H1 (cell line): ENCODE data around the gene PSMC4. TPM values are rescaled to one million over a fixed set of nuclear protein-coding genes. Genes with fewer than 3 reads are reported as not detected.

Source experiments
- CTCF ChIA-PET: fragments of 300-600 bp; sonication (Branson Sonifier 250); formaldehyde crosslinking; loops from one replicate; lab custom pipeline; 2021; ENCODE audit not compliant: partially characterized antibody; lab: Charles Lee
- POLR2A ChIA-PET: fragments of 300-600 bp; sonication (Branson Sonifier 250); formaldehyde crosslinking; loops from one replicate; lab custom pipeline; 2021; ENCODE audit warnings: inconsistent platforms; ENCODE audit not compliant: partially characterized antibody; lab: Charles Lee
- DNase-seq, 2 experiments: peaks; one replicate each; pipeline versions ENCODE4 v3.0.0 to v3.0.0-alpha.2; 2010 to 2022; ENCODE audit warnings: low spot score in 2 of 2, low read depth in 1 of 2, mixed read lengths in 1 of 2
- FAIRE-seq: peaks from 2 replicates; lab custom pipeline; 2011; peaks lifted over from hg19 to GRCh38; lab: Jason Lieb, UNC
- H2AFZ ChIP-seq: 2 replicates; pipeline ENCODE4 v1.8.1; 2012; ENCODE audit warnings: low read length, inconsistent platforms
- H2AK5ac ChIP-seq: 2 replicates; pipeline ENCODE4 v1.6.1; 2013; ENCODE audit warnings: low read depth, low read length
- H2BK120ac ChIP-seq: replicated peaks from 2 replicates; pipeline ENCODE3; 2013; ENCODE audit warnings: low read depth, low read length, inconsistent platforms
- H2BK12ac ChIP-seq: 2 replicates; pipeline ENCODE4 v1.6.1; 2013; ENCODE audit warnings: low read depth, low read length
- H2BK15ac ChIP-seq: 2 replicates; pipeline ENCODE4 v1.6.1; 2013; ENCODE audit warnings: low read length
- H2BK20ac ChIP-seq: 2 replicates; pipeline ENCODE4 v1.6.1; 2013; ENCODE audit warnings: low read length
- H2BK5ac ChIP-seq: 2 replicates; pipeline ENCODE4 v1.6.1; 2013; ENCODE audit warnings: low read depth, low read length
- H3K14ac ChIP-seq: 2 replicates; pipeline ENCODE4 v1.6.1; 2013; ENCODE audit warnings: inconsistent platforms; ENCODE audit not compliant: insufficient read length
- H3K18ac ChIP-seq: 2 replicates; pipeline ENCODE4 v1.6.1; 2013; ENCODE audit warnings: low read length; ENCODE audit errors: extremely low read depth
- H3K23ac ChIP-seq: 2 replicates; pipeline ENCODE4 v1.6.1; 2013; ENCODE audit warnings: inconsistent platforms; ENCODE audit not compliant: insufficient read length
- H3K23me2 ChIP-seq: 2 replicates; pipeline ENCODE4 v1.6.1; 2013; ENCODE audit warnings: low read depth, low read length
- H3K27ac ChIP-seq: 2 replicates; pipeline ENCODE4 v1.6.1; 2011; ENCODE audit warnings: low read depth, low read length, inconsistent platforms
- H3K27me3 ChIP-seq, 4 experiments: replicated peaks in 1 of 4; 1 replicate in 1 of 4; 2 replicates in 3 of 4; pipeline versions ENCODE4 v1.6.1 to v1.8.1; 2011 to 2013; ENCODE audit warnings: low read length in 3 of 4, mild to moderate bottlenecking in 3 of 4, inconsistent platforms in 2 of 4, mixed read lengths in 2 of 4, moderate library complexity in 1 of 4; ENCODE audit not compliant: control insufficient read depth in 3 of 4, insufficient read depth in 3 of 4; ENCODE audit errors: extremely low read depth in 1 of 4
- H3K36me3 ChIP-seq, 4 experiments: 2 replicates each; pipeline versions ENCODE4 v1.6.1 to v1.8.1; 2011 to 2013; ENCODE audit warnings: mild to moderate bottlenecking in 4 of 4, low read length in 3 of 4, moderate library complexity in 2 of 4, control low read depth in 1 of 4, inconsistent platforms in 1 of 4; ENCODE audit not compliant: insufficient read depth in 4 of 4, control insufficient read depth in 2 of 4
- H3K4ac ChIP-seq: replicated peaks from 2 replicates; pipeline ENCODE3; 2013; ENCODE audit warnings: low read length, low read depth, mixed read lengths, inconsistent platforms; ENCODE audit not compliant: insufficient read length
- H3K4me1 ChIP-seq, 4 experiments: replicated peaks in 1 of 4; 1 replicate in 1 of 4; 2 replicates in 3 of 4; pipeline versions ENCODE4 v1.6.1 to v1.8.1; 2011 to 2013; ENCODE audit warnings: low read length in 3 of 4, inconsistent platforms in 2 of 4, mixed read lengths in 1 of 4; ENCODE audit not compliant: insufficient read depth in 4 of 4, control insufficient read depth in 3 of 4
- H3K4me2 ChIP-seq, 2 experiments: 2 replicates each; pipeline versions ENCODE4 v1.6.1 to v1.8.1; 2011 to 2013; ENCODE audit warnings: low read depth in 2 of 2, low read length in 2 of 2, control low read depth in 1 of 2, inconsistent platforms in 1 of 2, mild to moderate bottlenecking in 1 of 2; ENCODE audit not compliant: insufficient read depth in 1 of 2
- H3K4me3 ChIP-seq, 4 experiments: fragments of 200-600, 300-600 bp in 1 of 4; sonication (generic), shearing (Covaris generic), sonication (Bioruptor Twin) in 1 of 4; 2 replicates each; pipeline versions ENCODE4 v1.5.1 to v1.8.1; 2011 to 2016; ENCODE audit warnings: low read length in 4 of 4, low read depth in 3 of 4, control low read depth in 2 of 4, inconsistent platforms in 2 of 4, mild to moderate bottlenecking in 2 of 4, mixed read lengths in 1 of 4, moderate library complexity in 1 of 4; ENCODE audit not compliant: insufficient read depth in 2 of 4; ENCODE audit errors: extremely low read depth in 1 of 4
- H3K56ac ChIP-seq: replicated peaks from 2 replicates; pipeline ENCODE3; 2013; ENCODE audit warnings: low read depth, mild to moderate bottlenecking, mixed read lengths, low read length, inconsistent platforms; ENCODE audit not compliant: insufficient read length
- H3K79me1 ChIP-seq: 2 replicates; pipeline ENCODE4 v1.6.1; 2013; ENCODE audit warnings: low read depth, low read length, control low read depth
- H3K79me2 ChIP-seq, 2 experiments: 2 replicates each; pipeline versions ENCODE4 v1.6.1 to v1.8.1; 2012 to 2013; ENCODE audit warnings: low read length in 2 of 2, mild to moderate bottlenecking in 2 of 2, inconsistent platforms in 1 of 2; ENCODE audit not compliant: insufficient read depth in 2 of 2, control insufficient read depth in 1 of 2
- H3K9ac ChIP-seq, 4 experiments: replicated peaks in 1 of 4; 1 replicate in 1 of 4; 2 replicates in 3 of 4; pipeline versions ENCODE4 v1.6.1 to v1.8.1; 2011 to 2013; ENCODE audit warnings: low read depth in 3 of 4, low read length in 3 of 4, control low read depth in 2 of 4, mild to moderate bottlenecking in 2 of 4, moderate library complexity in 2 of 4, inconsistent platforms in 1 of 4; ENCODE audit errors: extremely low read depth in 1 of 4
- H3K9me3 ChIP-seq, 2 experiments: 2 replicates each; pipeline versions ENCODE4 v1.6.1 to v1.8.1; 2012 to 2013; ENCODE audit warnings: mild to moderate bottlenecking in 2 of 2, moderate library complexity in 2 of 2, control low read depth in 1 of 2, inconsistent platforms in 1 of 2, low read depth in 1 of 2, low read length in 1 of 2, mixed read lengths in 1 of 2; ENCODE audit not compliant: insufficient read depth in 2 of 2
- H4K20me1 ChIP-seq, 2 experiments: replicated peaks in 1 of 2; 2 replicates each; pipeline versions ENCODE3 to v1.8.1; 2011 to 2013; ENCODE audit warnings: inconsistent platforms in 2 of 2, low read length in 2 of 2, mild to moderate bottlenecking in 1 of 2; ENCODE audit not compliant: insufficient read depth in 2 of 2, control insufficient read depth in 1 of 2
- H4K5ac ChIP-seq: 2 replicates; pipeline ENCODE4 v1.6.1; 2013; ENCODE audit warnings: low read length, low read depth, mixed read lengths, inconsistent platforms; ENCODE audit not compliant: insufficient read length
- H4K8ac ChIP-seq: 2 replicates; pipeline ENCODE4 v1.8.0; 2013; ENCODE audit warnings: mild to moderate bottlenecking, moderate library complexity, low read length, inconsistent platforms; ENCODE audit not compliant: insufficient read depth; ENCODE audit errors: extremely low read depth
- H4K91ac ChIP-seq: replicated peaks from 2 replicates; pipeline ENCODE3; 2013; ENCODE audit warnings: low read length, mixed read lengths, inconsistent platforms; ENCODE audit not compliant: insufficient read length
- ATF2 ChIP-seq: IDR thresholded peaks from 2 replicates; pipeline ENCODE4 v1.6.1; 2012; ENCODE audit warnings: low read length, inconsistent platforms
- CTBP2 ChIP-seq: IDR thresholded peaks from 2 replicates; pipeline ENCODE4 v1.7.0; 2011; ENCODE audit warnings: borderline replicate concordance, mild to moderate bottlenecking, moderate library complexity, mixed read lengths, low read length; ENCODE audit not compliant: insufficient read depth, insufficient read length
- EZH2 ChIP-seq: fragments of 200-600 bp; sonication (generic); IDR thresholded peaks from 2 replicates; pipeline ENCODE4 v1.7.1; 2012; ENCODE audit warnings: low read depth, mild to moderate bottlenecking, moderate library complexity, low read length, inconsistent platforms; ENCODE audit not compliant: severe bottlenecking
- HDAC6 ChIP-seq: IDR thresholded peaks from one replicate; pipeline ENCODE4 v1.7.1; 2012; ENCODE audit warnings: low read depth, mild to moderate bottlenecking, inconsistent platforms, low read length, moderate library complexity
- KDM4A ChIP-seq: IDR thresholded peaks from one replicate; pipeline ENCODE4 v1.7.1; 2012; ENCODE audit warnings: low read depth, mild to moderate bottlenecking, moderate library complexity, low read length, inconsistent platforms; ENCODE audit not compliant: severe bottlenecking
- KDM5A ChIP-seq: fragments of 200-600 bp; IDR thresholded peaks from 2 replicates; pipeline ENCODE4 v1.7.1; 2012; ENCODE audit warnings: mild to moderate bottlenecking, low read length, inconsistent platforms, mixed read lengths
- POLR2A ChIP-seq, 2 experiments: IDR thresholded peaks; 1 replicate in 1 of 2; 2 replicates in 1 of 2; pipeline ENCODE4 v1.6.1; 2011; ENCODE audit warnings: low read depth in 2 of 2, low read length in 2 of 2, mild to moderate bottlenecking in 2 of 2; ENCODE audit errors: control extremely low read depth in 1 of 2
- RXRA ChIP-seq: IDR thresholded peaks from 2 replicates; pipeline ENCODE4 v1.6.1; 2011; ENCODE audit warnings: low read depth, mild to moderate bottlenecking, low read length, moderate library complexity; ENCODE audit not compliant: insufficient read depth
- SIN3A ChIP-seq, 2 experiments: IDR thresholded peaks in 1 of 2; conservative IDR thresholded peaks in 1 of 2; 2 replicates each; pipeline ENCODE4 v1.6.1; 2011 to 2012; ENCODE audit warnings: low read length in 2 of 2, improper control_type of control experiment in 1 of 2, low read depth in 1 of 2, mild to moderate bottlenecking in 1 of 2
- SP4 ChIP-seq: IDR thresholded peaks from 2 replicates; pipeline ENCODE4 v1.6.1; 2012; ENCODE audit warnings: low read length, inconsistent platforms
- WGBS, 2 experiments: shearing (Covaris generic) in 1 of 2; methylation state at CpG; one replicate each; pipeline versions ENCODE4 v1.1.6 to v1.1.7; 2013 to 2015; ENCODE audit warnings: low lambda C conversion rate in 2 of 2, mixed read lengths in 2 of 2, inconsistent platforms in 1 of 2, low coverage in 1 of 2, missing lambda C conversion rate in 1 of 2; ENCODE audit not compliant: insufficient replicate concordance in 2 of 2, insufficient coverage in 1 of 2, insufficient read length in 1 of 2; ENCODE audit errors: extremely low coverage in 1 of 2, missing lambda C conversion rate in 1 of 2; 5-methylcytosine and 5-hydroxymethylcytosine counted together
- polyA plus RNA-seq, 7 experiments: library from polyadenylated mRNA; depleted of rRNA in 3 of 7; stranded (reverse) in 5 of 7; unstranded in 2 of 7; fragments of >200 nt in 5 of 7; fragments of 200-250 nt in 2 of 7; gene quantifications; 1 replicate in 5 of 7; 2 replicates in 1 of 7; 4 replicates in 1 of 7; pipeline versions ENCODE4 v1.2.1 to v1.2.3, GENCODE V29; 2011 to 2013; ENCODE audit warnings: missing spikeins in 2 of 7, mixed read lengths in 2 of 7
- total RNA-seq: library from RNA; stranded (reverse); fragmentation: NEBNext Ultra II Directional; extraction: Animal tissue kit (Norgen Biotek cat#: 25700); gene quantifications from 2 replicates; pipeline ENCODE4 v1.2.1, GENCODE V29; 2021
- TF ChIP-seq, protein P1 (sequence below): IDR thresholded peaks from 2 replicates; pipeline ENCODE4 v1.6.1; 2011; ENCODE audit warnings: low read length, improper control_type of control experiment

PSMC4 gene
- total and polyA plus RNA-seq, 2 of the 8 experiments (the other 6 are each of a cell fraction or from before 2014, with no cell fraction given) = 116 to 126 TPM

GRCh38 chr19:39998501-39998900, 27.5 kb downstream of the PSMC4 start:
- Histone ChIP-seq H3K14ac (no peak overlapping the region), H3K27ac (no peak overlapping the region), H2BK15ac (no peak overlapping the region), H3K79me2 (peaks cover 5 to 12% of the 10 kb centered on the region in 2 experiments; a peak in 3 of 4 replicates), H3K4me3 (no peak overlapping the region), H3K18ac (no peak overlapping the region), H2AK5ac (no peak overlapping the region), H2BK120ac (no peak overlapping the region), H2BK12ac (no peak overlapping the region), H3K4me2 (no peak overlapping the region), H3K23ac (no peak overlapping the region), H2AFZ (no peak overlapping the region), H3K36me3 (no peaks in the 10 kb centered on the region), H3K23me2 (peaks cover 9% of the 10 kb centered on the region), H4K20me1 (no peaks in the 10 kb centered on the region), H3K4ac (no peak overlapping the region), H3K56ac (no peak overlapping the region), H3K27me3 (no peaks in the 10 kb centered on the region), H3K9ac (no peak overlapping the region), H4K8ac (no peak overlapping the region), H2BK20ac (no peak overlapping the region), H2BK5ac (no peak overlapping the region), H3K9me3 (peaks cover 7 to 13% of the 10 kb centered on the region in 2 experiments; a peak in 2 of 4 replicates), H4K5ac (no peak overlapping the region), H3K79me1 (peaks cover 3% of the 10 kb centered on the region; the same call in 1 of the 2 replicates), H4K91ac (no peak overlapping the region), H3K4me1 (peaks cover 0 to 3% (median 1%) of the 10 kb centered on the region in 4 experiments; a peak in 3 of 7 replicates)
- DNase-seq (no peak), FAIRE-seq (no peak)
- ChIA-PET POLR2A (no interaction called here), CTCF (no interaction called here)
- 86% methylated on average over 4 of the region's 4 CpGs; no CpG with 5 or more reads in 1 of the 2 experiments for WGBS, 2 experiments
- TF ChIP-seq KDM5A (no peak), EZH2 (no peak), ATF2 (no peak), CTBP2 (no peak), HDAC6 (no peak), SP4 (no peak), RXRA (no peak), SIN3A (conservative IDR thresholded peaks at IDR 0.05 in 1 of 2, IDR thresholded peaks at IDR 0.05 in 1 of 2; ENCODE audit: low read depth in 1 of 2, low read length in 2 of 2) (no peak), KDM4A (no peak), POLR2A (IDR thresholded peaks at IDR 0.05; ENCODE audit: control extremely low read depth in 1 of 2, low read depth in 2 of 2, low read length in 2 of 2) (no peak)
- TF ChIP-seq, protein P1, sequence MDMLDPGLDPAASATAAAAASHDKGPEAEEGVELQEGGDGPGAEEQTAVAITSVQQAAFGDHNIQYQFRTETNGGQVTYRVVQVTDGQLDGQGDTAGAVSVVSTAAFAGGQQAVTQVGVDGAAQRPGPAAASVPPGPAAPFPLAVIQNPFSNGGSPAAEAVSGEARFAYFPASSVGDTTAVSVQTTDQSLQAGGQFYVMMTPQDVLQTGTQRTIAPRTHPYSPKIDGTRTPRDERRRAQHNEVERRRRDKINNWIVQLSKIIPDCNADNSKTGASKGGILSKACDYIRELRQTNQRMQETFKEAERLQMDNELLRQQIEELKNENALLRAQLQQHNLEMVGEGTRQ = no peak
